Activated naive CD8-positive, alpha-beta T cell treated with anti-CD3 and anti-CD28 coated beads for 36 hours (primary cell): ENCODE data around the gene NCOA6. TPM values are rescaled to one million over a fixed set of nuclear protein-coding genes. Genes with fewer than 3 reads are reported as not detected.

ENCODE experiments used
- DNase-seq: peaks from one replicate; pipeline ENCODE4 v3.0.0; 2021
- H3K27ac Mint-ChIP-seq: one replicate; pipeline ENCODE4 v1.8.0; 2022; ENCODE audit warnings: mild to moderate bottlenecking, moderate library complexity, mixed read lengths
- H3K27me3 Mint-ChIP-seq: one replicate; pipeline ENCODE4 v1.8.0; 2022; ENCODE audit warnings: mild to moderate bottlenecking, mixed read lengths
- H3K36me3 Mint-ChIP-seq: one replicate; pipeline ENCODE4 v1.8.0; 2021; ENCODE audit warnings: mild to moderate bottlenecking, mixed read lengths
- H3K4me1 Mint-ChIP-seq: one replicate; pipeline ENCODE4 v1.8.0; 2021; ENCODE audit warnings: mixed read lengths
- H3K4me3 Mint-ChIP-seq: one replicate; pipeline ENCODE4 v1.8.0; 2022; ENCODE audit warnings: mild to moderate bottlenecking, moderate library complexity, mixed read lengths
- H3K9me3 Mint-ChIP-seq: one replicate; pipeline ENCODE4 v1.8.0; 2022; ENCODE audit warnings: mixed read lengths
- total RNA-seq, 2 experiments: library from RNA; stranded (reverse); gene quantifications; one replicate each; pipeline ENCODE4 v1.2.3, GENCODE V29; 2021

The NCOA6 gene
- total RNA-seq, 2 experiments from 2014 or later, result 17.3 to 19.5 TPM

DNA sequence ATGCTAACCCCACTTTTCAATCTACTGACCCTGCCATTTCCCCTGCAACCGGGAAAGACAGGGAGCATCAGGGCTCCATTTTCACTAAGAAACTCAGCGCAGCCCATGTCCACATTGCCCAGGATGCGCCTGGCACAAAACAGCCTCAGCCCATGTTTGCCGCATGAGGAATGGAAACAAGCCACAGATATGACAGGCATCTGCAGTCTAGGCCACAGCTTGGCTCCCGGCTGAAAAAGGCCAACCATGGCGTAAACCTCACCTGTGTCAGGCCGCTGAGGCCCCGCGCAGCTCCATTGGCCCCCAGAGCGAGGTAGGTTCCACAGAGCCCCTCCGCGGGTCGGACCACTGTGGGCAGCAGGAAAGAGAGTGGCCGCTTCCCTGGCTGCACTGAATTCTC is 25.5 kb upstream of the NCOA6 start:
- Mint-ChIP-seq H3K27me3 (no peaks in the 10 kb centered on the region), H3K27ac (no peak overlapping the region), H3K4me1 (no peaks in the 10 kb centered on the region), H3K36me3 (no peaks in the 10 kb centered on the region), H3K9me3 (no peaks in the 10 kb centered on the region), H3K4me3 (no peak overlapping the region)
- DNase-seq, result no peak

DNA sequence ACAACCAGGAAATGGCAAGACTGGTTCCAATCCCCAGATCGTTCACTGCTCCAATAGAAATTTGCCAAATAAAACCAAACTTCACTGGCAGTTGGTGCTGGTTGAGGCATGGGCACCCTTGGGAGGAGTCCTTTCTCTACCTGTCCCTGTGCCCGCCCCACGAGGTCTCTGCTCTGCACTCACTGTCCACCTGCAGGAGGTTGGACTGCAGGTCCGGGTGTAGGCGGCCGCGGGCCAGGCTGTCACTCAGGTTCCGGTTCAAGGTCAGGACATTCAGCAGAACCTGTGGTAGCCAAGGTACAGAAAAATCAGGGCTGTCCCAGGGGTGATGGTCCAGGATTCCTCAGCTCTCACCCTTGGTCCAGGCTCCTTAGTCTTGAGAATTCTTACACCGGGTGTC is 24.3 kb upstream of the NCOA6 start:
- Mint-ChIP-seq H3K36me3 (no peaks in the 10 kb centered on the region), H3K4me3 (no peak overlapping the region), H3K27ac (no peak overlapping the region), H3K4me1 (no peaks in the 10 kb centered on the region), H3K9me3 (no peaks in the 10 kb centered on the region), H3K27me3 (no peaks in the 10 kb centered on the region)
- DNase-seq, result no peak

DNA sequence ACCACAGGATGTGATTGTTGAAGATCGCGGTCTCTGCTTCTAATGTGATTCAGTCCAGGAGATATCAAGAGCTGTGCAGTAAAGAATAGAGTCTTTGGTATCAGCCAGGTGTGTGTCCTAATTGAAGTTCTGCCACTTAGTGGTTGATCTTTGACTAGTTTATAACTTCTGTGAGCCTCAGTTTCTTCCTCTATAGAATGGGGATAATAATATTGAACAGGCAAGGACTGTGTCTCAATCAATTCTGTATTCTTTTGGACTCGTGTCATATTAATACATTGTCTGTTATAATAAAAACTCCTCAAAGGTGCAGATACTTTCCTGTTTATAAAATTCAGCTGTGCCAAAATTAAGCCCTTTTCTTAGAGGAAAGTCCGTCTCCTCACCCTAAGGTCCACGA is 23.1 kb upstream of the NCOA6 start:
- Mint-ChIP-seq H3K4me1 (no peaks in the 10 kb centered on the region), H3K27ac (no peak overlapping the region), H3K9me3 (no peaks in the 10 kb centered on the region), H3K27me3 (no peaks in the 10 kb centered on the region), H3K4me3 (no peak overlapping the region), H3K36me3 (no peaks in the 10 kb centered on the region)
- no peak for DNase-seq

DNA sequence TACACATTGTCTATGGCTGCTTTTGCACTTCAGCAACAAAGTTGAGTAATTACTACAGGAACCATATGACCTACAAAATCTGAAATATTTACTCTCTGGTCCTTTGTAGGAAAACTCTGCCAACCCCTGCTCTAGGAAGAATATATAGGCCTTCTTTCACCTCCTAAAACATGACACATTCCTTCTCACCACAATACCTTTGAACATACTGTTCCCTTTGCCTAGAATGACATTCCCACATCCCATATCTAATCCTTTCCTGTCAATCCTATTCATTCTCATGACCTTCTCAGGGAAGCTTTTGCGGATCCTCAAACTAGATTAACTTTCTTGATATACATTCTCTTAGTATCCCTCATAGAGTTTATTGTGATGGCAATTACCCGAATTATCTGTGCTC is 18.0 kb upstream of the NCOA6 start:
- H3K27me3 Mint-ChIP-seq, result no peaks in the 10 kb centered on the region
- no peak overlapping the region for H3K4me3 Mint-ChIP-seq
- no peaks in the 10 kb centered on the region for H3K4me1 Mint-ChIP-seq

DNA sequence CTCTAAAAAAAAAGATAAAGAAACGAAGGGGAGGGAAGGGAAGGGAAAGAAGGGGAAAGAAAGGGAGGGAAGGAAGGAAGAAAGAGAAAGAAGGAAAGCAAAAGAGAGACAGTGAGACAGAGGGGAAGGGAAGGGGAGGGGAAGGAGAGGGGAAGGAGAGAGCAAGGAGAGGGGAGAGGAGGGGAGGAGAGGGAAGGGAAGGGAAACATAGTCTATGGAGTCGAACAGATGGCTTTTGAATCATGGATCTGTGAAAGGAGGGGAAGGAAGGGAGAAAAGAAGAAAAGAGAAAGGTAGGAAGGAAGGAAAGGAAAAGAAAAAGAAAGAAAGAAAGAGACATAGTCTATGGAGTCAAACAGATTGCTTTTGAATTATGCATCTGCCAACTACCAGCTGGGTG is 16.7 kb upstream of the NCOA6 start:
- Mint-ChIP-seq H3K27ac (no peak overlapping the region), H3K27me3 (no peaks in the 10 kb centered on the region), H3K4me1 (no peaks in the 10 kb centered on the region), H3K36me3 (no peaks in the 10 kb centered on the region), H3K4me3 (no peak overlapping the region), H3K9me3 (no peaks in the 10 kb centered on the region)
- no peak for DNase-seq

More for the DNA sequence above, 18.0 kb upstream of the NCOA6 start:
- no peaks in the 10 kb centered on the region for H3K36me3 Mint-ChIP-seq
- no peaks in the 10 kb centered on the region for H3K9me3 Mint-ChIP-seq
- no peak for DNase-seq
- no peak overlapping the region for H3K27ac Mint-ChIP-seq

DNA sequence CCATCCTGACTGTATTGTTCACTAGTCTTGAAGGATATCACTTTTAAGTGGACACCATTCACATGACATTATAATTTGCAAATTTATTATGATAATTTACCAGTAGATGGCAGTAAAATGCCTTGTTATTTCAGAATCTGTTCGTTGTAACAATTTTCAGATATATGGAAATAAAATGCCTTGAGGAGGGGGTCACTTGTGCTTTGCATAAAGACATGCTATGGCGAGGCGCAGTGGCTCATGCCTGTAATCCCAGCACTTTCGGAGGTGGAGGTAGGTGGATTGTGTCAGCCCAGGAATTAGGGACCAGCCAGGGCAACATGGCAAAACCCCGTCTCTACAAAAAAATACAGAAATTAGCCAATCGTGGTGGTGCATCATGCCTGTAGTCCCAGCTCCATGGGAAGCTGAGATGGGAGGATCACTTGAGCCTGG is 9.0 kb upstream of the NCOA6 start:
- no peak for DNase-seq
- Mint-ChIP-seq H3K27me3 (peaks cover 9% of the 10 kb centered on the region), H3K4me1 (peaks cover 2% of the 10 kb centered on the region), H3K9me3 (no peaks in the 10 kb centered on the region), H3K36me3 (no peaks in the 10 kb centered on the region), H3K27ac (no peak overlapping the region), H3K4me3 (no peak overlapping the region)

DNA sequence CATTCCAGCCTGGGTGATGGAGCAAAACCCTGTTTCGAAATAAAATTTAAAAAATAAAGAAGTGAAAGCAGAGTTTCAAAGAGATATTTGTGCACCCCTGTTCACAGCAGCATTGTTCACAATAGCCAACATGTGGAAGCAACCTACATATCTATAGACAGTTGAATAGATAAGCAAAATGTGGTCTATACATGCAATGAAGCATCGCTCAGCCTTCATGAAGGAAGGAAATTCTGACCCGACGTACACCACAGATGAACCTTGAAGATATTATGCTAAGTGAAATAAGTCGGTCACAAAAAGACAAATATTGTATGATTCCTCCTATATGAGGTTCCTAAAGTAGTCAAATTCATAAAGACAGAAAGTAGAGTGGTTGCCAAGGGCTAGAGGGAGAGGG is 6.5 kb upstream of the NCOA6 start:
- Mint-ChIP-seq H3K4me3 (no peak overlapping the region), H3K36me3 (no peaks in the 10 kb centered on the region), H3K27me3 (peaks cover 9% of the 10 kb centered on the region), H3K27ac (no peak overlapping the region), H3K9me3 (no peaks in the 10 kb centered on the region), H3K4me1 (peaks cover 2% of the 10 kb centered on the region)
- no peak for DNase-seq

DNA sequence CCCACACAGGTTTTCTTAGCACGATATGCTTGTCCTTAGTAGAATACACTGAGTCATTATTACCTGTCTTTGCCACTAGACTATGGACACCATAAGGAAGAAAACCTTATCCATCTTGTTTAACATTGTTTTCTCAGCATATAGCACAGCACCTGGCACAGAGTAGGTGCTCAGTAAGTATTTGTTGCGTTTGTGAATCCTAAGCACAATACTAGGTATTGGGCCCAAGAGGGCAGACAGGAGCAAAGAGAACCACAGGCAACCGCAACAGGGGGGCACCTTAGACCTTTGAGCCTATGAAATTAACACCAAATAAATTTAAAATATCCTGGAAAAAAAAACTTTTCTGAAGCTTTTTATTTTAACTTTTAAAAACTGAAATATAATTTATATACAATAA is 3.7 kb upstream of the NCOA6 start:
- Mint-ChIP-seq H3K27ac (no peak overlapping the region), H3K9me3 (no peaks in the 10 kb centered on the region), H3K4me3 (no peak overlapping the region), H3K4me1 (peaks cover 7% of the 10 kb centered on the region), H3K27me3 (peaks cover 5% of the 10 kb centered on the region), H3K36me3 (peaks cover 3% of the 10 kb centered on the region)
- no peak for DNase-seq

DNA sequence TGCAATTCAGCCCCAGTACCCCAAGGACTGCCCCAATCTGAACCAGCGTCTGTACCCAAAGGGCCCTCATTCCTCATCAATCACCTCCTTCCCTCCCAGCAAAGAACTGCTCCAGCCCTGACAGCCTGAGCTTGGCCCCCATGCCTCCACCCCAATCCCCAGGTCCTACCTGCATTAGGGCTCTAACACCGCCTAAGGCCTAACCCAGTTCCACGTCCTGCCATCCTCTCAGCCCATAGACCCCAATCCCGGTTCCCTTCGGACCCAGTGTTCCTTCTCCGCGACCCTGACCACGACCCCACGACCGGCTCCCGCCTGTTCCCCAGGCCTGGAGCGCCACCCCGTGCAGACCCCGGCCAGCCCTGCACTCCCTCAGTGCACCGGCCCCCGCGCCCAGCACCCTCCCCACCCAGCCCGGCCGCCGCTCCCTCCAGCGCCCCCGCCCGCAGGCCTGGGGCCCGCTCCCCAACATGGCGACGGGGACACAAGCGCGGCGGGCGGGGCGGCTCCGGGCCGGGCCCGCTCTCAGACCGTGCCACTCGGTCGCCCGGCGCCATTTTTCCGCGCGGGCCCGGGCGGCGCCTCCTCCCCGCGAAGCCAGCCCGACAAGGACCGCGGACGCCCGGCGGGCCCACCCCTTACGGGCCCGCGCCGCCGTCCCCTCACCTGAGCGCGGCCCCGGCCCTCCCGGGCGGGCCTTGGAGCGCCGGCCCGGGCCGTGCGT is 483 bp downstream of the NCOA6 start:
- no peaks in the 10 kb centered on the region for H3K9me3 Mint-ChIP-seq

DNA sequence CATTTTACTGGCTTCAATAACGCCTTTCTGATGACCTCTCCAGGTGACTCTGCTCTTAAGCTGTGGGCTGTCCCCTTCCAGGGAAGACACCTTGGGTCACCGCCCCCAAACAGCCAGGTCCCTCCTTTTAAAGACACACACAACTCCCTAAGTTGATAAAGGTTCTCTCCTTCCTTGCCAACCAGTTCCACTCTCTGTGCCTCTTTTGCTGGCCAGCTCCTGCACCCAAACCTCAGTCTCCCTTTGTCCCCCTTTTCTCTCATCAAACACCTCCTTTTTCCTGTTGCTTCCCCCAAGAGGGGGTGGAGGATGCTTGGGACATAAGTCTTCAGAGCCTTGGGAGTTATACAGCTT is 1.0 kb downstream of the NCOA6 start:
- peaks cover 9% of the 10 kb centered on the region for H3K36me3 Mint-ChIP-seq
- H3K27me3 Mint-ChIP-seq, result no peaks in the 10 kb centered on the region
- no peaks in the 10 kb centered on the region for H3K9me3 Mint-ChIP-seq
- H3K27ac Mint-ChIP-seq, result peak overlapping the region; percentile 90
- peak overlapping the region; percentile 95 for H3K4me3 Mint-ChIP-seq
- H3K4me1 Mint-ChIP-seq, result peaks cover 35% of the 10 kb centered on the region
- DNase-seq, result peak; percentile 72

More for the DNA sequence above, 483 bp downstream of the NCOA6 start:
- Mint-ChIP-seq H3K4me1 (peaks cover 32% of the 10 kb centered on the region), H3K27ac (peak overlapping the region; percentile 90), H3K27me3 (no peaks in the 10 kb centered on the region), H3K4me3 (peak overlapping the region; percentile 95), H3K36me3 (peaks cover 9% of the 10 kb centered on the region)
- DNase-seq, result peak; percentile 79

DNA sequence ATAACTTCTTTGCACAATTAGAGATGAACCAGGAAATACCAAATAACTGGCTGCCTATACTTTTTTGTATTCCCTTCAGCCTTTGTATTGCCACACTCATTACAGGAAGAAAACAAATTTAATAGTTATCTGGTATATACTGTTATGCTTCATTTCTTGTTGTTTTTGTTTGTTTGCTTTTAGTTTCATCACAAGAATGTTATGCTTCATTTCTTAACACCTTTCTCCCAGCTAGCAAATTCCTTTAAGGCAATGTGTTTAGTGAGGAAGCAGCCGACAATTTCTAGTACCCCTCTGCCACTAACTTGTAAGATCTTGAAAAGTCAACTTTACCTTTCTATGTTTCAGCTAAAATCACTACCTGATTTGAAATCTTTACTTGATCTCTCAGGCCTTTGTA is 1.4 kb downstream of the NCOA6 start:
- Mint-ChIP-seq H3K9me3 (no peaks in the 10 kb centered on the region), H3K27ac (peak overlapping the region; percentile 90), H3K36me3 (peaks cover 9% of the 10 kb centered on the region), H3K27me3 (no peaks in the 10 kb centered on the region), H3K4me3 (peak overlapping the region; percentile 95), H3K4me1 (peaks cover 38% of the 10 kb centered on the region)
- no peak for DNase-seq

DNA sequence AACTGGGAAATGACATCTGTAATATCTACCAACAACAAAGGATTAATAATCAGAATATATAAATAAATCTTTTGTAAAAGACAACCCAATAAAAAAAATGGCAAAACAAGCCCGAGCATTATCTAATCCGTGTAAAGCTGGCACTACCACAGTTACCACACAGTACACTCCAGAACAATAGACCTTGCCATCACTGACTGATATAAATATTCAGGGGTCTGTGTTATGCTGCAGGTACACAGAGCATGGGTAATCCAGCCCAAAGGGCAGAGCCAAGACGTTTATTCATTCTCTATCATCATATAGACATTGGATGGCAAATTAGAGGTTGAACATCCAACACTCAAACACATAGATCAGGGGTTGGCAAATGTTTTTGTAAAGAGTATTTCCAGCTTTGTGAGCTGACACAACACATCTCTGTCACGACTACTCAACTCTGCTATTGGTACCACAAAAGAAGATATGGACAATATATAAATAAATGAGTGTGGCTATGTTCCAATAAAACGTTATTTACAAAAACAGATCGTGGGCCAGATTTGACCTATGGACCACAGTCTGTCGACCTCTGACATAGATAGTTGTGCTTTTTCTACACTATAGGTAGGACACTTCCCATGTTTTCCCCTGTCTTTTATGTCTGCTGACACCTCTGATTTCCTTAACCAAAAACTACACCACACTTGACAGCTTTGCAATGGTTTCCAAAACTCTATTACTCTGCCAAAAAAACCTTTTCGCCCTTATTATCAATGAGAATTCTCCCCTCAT is 4.5 kb downstream of the NCOA6 start:
- H3K27ac Mint-ChIP-seq, result no peak overlapping the region
- peaks cover 9% of the 10 kb centered on the region for H3K36me3 Mint-ChIP-seq
- no peak for DNase-seq
- H3K27me3 Mint-ChIP-seq, result no peaks in the 10 kb centered on the region
- H3K4me1 Mint-ChIP-seq, result peaks cover 48% of the 10 kb centered on the region
- no peaks in the 10 kb centered on the region for H3K9me3 Mint-ChIP-seq
- H3K4me3 Mint-ChIP-seq, result no peak overlapping the region

DNA sequence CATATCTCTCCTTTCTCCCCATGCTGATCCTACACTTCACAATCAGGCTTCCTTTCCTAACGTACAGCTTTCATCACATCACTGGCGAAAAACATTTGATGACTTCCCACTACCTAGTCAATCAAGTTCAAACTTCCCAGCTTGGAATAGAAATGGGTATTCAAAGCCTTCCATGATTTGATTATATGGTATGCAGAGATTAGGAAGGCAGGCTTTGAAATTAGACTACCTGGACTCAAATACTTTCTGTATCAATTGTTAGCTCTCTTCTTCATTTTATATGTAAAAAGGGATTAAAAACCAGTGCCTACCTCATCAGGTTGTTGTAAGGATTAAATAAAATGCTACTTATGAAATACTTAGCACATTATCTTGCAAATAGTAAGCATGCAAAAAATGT is 7.7 kb downstream of the NCOA6 start:
- Mint-ChIP-seq H3K27ac (no peak overlapping the region), H3K4me1 (peaks cover 39% of the 10 kb centered on the region), H3K36me3 (peaks cover 5% of the 10 kb centered on the region), H3K27me3 (no peaks in the 10 kb centered on the region), H3K4me3 (no peak overlapping the region), H3K9me3 (no peaks in the 10 kb centered on the region)
- no peak for DNase-seq

DNA sequence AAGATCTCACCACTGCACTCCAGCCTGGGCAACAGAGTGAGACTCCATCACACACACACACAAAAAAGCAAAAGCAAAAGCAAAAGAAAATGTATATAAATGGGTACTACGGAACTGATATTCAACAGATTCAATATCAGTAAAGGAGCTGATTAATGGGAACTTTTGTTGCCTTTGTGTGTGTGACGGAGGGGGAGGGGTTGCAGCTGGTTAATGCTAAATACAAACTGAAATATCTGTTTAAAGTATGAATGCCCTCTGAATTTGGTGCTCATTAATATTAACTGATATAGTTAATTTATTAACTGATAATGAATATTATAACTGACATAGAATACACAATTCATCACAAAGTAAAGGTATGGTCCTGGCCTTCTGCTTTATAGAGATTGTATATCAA is 8.4 kb downstream of the NCOA6 start:
- Mint-ChIP-seq H3K27ac (no peak overlapping the region), H3K9me3 (no peaks in the 10 kb centered on the region), H3K36me3 (peaks cover 4% of the 10 kb centered on the region), H3K4me1 (peaks cover 33% of the 10 kb centered on the region), H3K27me3 (no peaks in the 10 kb centered on the region), H3K4me3 (no peak overlapping the region)
- DNase-seq, result no peak

DNA sequence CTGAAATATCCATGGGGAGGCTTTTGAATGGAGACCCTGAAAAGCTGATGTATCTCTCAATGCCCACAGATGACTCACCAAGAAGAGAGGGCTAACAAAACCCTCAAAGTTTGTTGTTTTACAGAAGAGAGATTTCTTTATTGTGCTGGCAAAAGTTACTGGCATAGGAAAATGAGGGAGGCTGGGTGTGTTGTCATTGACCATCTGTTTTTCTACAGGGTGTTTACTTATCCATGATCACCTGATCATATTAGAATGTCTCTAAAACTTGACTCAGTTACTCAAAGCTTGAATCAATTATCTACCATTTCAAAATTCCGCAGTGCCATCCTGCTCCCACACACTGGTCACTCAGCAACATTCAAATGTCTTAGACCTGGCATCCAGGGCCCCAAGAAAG is 9.8 kb downstream of the NCOA6 start:
- H3K27me3 Mint-ChIP-seq, result no peaks in the 10 kb centered on the region
- no peak overlapping the region for H3K27ac Mint-ChIP-seq

DNA sequence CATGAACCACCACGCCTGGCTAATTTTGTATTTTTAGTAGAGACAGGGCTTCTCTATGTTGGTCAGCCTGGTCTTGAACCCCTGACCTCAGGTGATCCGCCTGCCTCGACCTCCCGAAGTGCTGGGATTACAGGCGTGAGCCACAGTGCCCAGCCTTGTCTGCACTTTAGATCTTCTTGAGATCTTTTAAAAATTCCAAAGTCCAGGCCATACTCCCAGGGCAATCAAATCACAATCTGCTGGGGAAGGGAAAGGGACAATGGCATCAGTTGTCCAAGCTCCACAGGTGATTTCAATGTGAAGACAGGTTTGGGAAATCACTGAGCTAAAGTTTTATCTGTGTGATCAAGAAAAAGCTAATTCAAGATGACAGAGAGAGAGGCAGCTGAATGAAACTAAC is 16.9 kb downstream of the NCOA6 start:
- Mint-ChIP-seq H3K9me3 (no peaks in the 10 kb centered on the region), H3K4me1 (peaks cover 9% of the 10 kb centered on the region), H3K4me3 (no peak overlapping the region), H3K27me3 (no peaks in the 10 kb centered on the region), H3K27ac (no peak overlapping the region), H3K36me3 (peaks cover 3% of the 10 kb centered on the region)
- DNase-seq, result no peak

More for the DNA sequence above, 9.8 kb downstream of the NCOA6 start:
- Mint-ChIP-seq H3K4me1 (peaks cover 23% of the 10 kb centered on the region), H3K4me3 (no peak overlapping the region), H3K36me3 (no peaks in the 10 kb centered on the region), H3K9me3 (no peaks in the 10 kb centered on the region)
- DNase-seq, result no peak
